ENCODE results near the gene COL9A2.
"Not testable (repeated sequence)": the region's sequence is repeated elsewhere in the genome, so short reads cannot be mapped to it uniquely, and the experiment has no call there.

COL9A2 gene

DNA sequence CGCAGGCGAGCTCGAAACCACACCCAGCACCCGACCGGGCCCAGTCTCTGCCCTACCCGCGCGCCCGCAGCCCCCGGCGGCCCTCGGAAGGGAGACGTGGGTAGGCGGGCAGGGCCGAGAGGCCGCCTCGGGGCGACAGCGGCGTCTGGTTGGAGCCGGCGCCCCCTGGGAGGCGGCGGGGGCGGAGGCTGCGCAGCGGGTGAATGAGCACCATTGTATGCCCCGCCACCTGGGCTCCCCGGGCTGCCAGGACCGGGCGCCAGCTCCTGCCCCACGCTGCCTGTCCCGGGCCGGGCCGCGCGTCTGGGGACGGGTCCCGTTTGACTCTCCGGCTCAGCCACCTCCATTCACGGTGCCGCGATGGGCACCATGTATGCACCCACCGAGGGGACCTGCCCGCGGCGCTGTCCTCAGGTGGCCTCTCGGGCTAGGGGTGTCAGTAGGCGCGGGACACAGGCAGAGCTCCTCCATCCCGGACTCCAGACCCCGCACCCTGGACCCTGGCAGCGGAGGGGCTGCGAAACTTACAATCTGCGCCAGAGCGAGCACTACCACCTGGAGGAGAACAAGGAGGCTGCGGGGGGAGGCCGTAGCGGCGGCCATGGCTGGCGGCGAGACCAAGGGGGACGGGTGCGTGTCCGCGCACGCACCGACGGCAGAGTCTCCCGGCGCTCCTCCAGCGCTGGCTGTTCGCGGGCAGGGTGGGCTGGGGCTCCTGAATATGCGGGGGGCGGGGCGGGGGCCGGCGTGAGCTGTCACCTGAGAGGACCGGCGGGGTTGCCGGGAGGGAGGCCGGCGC is at the start of gene COL9A2:
TSS of gene COL9A2 (minus strand) at position 692 of the 799 bp plus-strand sequence. CDS start at position 603, 89 bp downstream.
- peak within 1 kb of the TSS; percentile 43 for H3K4me3 ChIP-seq (ENCODE audit: low read depth, low read length)

DNA sequence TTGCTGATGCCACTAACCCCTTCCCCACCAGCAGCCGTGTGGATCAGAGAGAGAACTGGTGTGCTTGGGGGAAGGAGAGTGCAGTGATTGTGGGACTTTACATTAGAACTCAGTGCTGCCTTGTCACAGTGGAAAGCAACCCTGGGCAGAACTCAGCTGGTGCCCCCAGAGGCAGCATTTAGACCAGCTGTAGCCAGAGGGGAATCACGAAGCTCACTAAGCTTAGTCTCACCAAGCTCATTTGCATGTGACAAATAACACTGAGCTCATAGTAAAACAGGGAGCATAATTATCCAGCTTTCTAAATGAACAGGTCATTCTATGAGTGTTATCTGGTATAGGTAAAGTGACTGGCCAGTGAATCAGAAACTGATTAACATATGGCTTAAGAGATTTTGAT is 46.6 kb upstream of the COL9A2 start:
- no peak overlapping the region for H3K4me3 ChIP-seq (ENCODE audit: low read depth, low read length)

- no peak overlapping the region for H3K4me3 ChIP-seq (ENCODE audit: low read depth, low read length)
Measured at GRCh38 chr1:40362699-40363098, 45.6 kb upstream of the COL9A2 start.

- no peak overlapping the region for H3K4me3 ChIP-seq (ENCODE audit: low read depth, low read length)
Measured at GRCh38 chr1:40362199-40362598, 45.1 kb upstream of the COL9A2 start.

GRCh38 chr1:40361637-40362036 is 44.6 kb upstream of the COL9A2 start:
- H3K4me3 ChIP-seq (ENCODE audit: low read depth, low read length): no peak overlapping the region

- no peak overlapping the region for H3K4me3 ChIP-seq (ENCODE audit: low read depth, low read length)
Measured at GRCh38 chr1:40361201-40361600, 44.1 kb upstream of the COL9A2 start.

- no peak overlapping the region for H3K4me3 ChIP-seq (ENCODE audit: low read depth, low read length)
Measured at GRCh38 chr1:40360631-40361030, 43.5 kb upstream of the COL9A2 start.

DNA sequence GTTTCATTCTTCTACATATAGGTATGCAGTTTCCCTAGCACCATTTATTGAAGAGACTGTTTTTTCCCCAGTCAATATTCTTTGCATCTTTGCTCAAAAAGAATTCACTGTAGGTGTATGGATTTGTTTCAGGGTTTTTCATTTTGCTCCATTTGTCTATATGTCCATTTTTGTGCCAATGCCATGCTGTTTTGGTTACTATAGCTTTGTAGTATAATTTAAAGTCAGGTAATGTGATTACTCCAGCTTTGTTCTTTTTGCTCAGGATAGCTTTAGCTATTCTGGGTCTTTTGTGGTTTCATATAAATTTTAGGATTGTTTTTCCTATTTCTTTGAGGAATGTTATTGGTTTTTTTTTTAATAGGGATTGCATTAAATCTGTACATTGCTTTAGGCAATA is 40.5 kb upstream of the COL9A2 start:
- no peak overlapping the region for H3K4me3 ChIP-seq (ENCODE audit: low read depth, low read length)

- H3K4me3 ChIP-seq (ENCODE audit: low read depth, low read length): no peak overlapping the region
Measured at GRCh38 chr1:40353082-40353481, 36.0 kb upstream of the COL9A2 start.

DNA sequence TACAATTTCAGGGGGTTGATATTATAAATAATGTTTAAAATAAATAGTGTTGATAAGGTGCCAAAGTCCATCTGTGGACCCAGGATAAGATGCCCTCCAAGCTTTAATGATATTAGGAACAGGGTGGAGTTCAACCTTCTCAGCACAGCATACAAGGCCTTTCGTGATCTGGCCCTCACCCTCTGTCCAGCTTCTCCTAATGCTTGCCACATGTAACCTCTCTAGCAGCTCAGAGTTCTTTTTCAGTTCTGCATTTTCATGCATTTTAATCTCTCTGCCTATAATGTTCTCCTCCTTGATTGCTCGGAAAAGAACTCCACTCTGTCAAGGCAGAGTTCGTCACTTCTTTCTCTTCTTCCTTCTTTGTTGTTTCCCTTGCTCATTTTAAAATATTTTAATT is 35.0 kb upstream of the COL9A2 start:
- no peak overlapping the region for H3K4me3 ChIP-seq (ENCODE audit: low read depth, low read length)

GRCh38 chr1:40351124-40351523 is 34.0 kb upstream of the COL9A2 start:
- no peak overlapping the region for H3K4me3 ChIP-seq (ENCODE audit: low read depth, low read length)

- no peak overlapping the region for H3K4me3 ChIP-seq (ENCODE audit: low read depth, low read length)
Measured at GRCh38 chr1:40350391-40350790, 33.3 kb upstream of the COL9A2 start.

DNA sequence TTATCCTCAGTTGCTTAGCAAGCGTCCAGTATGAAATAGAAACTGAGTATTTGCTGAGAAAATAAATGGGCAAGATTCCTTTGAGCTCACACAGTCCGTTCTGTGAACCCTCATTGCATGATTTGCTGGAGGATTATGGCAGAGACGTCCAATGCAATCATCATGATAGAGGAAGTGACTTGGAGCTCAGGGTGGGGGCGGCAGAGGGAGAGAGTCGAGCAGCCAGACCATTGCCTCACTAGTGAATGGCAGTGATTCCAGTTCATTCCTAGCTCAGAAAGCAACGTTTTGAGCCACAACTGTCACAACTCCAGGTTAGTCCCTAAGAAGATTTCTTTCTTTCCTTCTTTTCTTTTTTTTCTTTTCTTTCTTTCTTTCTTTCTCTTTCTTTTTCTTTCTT is 27.5 kb upstream of the COL9A2 start:
- H3K4me3 ChIP-seq (ENCODE audit: low read depth, low read length): no peak overlapping the region

- not testable (repeated sequence) for H3K4me3 ChIP-seq (ENCODE audit: low read depth, low read length)
Measured at GRCh38 chr1:40342381-40342717, 25.3 kb upstream of the COL9A2 start.

- H3K4me3 ChIP-seq (ENCODE audit: low read depth, low read length): no peak overlapping the region
Measured at GRCh38 chr1:40341491-40342380, 24.6 kb upstream of the COL9A2 start.

DNA sequence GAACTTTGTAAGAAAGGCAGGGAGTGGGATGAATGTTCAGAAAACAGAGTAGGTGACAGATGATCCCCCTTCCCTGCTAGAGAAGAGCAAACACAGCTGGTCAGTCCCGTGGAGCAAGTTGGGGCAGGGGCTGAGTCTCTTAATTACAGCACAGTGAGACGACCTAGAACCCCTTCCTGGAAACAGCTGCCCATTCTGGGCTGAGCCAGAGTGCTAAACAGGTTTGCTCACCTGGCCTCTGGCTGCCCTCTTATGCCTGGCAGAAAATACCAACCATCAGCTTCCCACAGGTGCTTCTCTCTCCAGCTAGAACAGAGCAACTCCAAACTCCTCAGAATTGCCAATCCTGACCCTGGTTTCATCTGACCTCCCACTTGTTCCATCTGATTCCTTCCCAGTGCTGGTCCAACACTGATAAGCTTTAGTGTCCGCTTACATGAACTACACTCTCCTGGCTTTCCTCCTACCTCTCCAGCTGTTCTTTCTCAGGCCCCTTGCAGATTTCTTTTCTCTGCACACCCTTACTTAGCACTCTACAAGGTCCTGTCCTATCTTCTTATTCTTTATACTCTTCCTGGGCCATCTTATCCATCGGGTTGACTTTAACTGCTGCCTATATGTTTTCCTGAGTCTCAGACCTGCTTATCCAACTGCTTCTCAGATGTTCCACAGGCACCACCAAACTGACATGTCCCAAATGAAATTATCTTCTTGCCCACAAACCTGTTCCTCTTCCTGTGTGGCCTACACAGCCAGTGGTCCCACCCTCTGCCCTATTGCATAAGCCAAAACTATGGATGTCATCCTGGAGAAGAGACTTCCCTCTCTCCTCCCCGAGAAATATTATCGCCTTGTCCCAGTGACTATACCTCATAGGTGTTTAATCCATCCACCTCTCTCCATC is 22.6 kb upstream of the COL9A2 start:
- no peak overlapping the region for H3K4me3 ChIP-seq (ENCODE audit: low read depth, low read length)

- no peak overlapping the region for H3K4me3 ChIP-seq (ENCODE audit: low read depth, low read length)
Measured at GRCh38 chr1:40338745-40339419, 21.8 kb upstream of the COL9A2 start.

GRCh38 chr1:40337443-40337842 is 20.4 kb upstream of the COL9A2 start:
- no peak overlapping the region for H3K4me3 ChIP-seq (ENCODE audit: low read depth, low read length)

DNA sequence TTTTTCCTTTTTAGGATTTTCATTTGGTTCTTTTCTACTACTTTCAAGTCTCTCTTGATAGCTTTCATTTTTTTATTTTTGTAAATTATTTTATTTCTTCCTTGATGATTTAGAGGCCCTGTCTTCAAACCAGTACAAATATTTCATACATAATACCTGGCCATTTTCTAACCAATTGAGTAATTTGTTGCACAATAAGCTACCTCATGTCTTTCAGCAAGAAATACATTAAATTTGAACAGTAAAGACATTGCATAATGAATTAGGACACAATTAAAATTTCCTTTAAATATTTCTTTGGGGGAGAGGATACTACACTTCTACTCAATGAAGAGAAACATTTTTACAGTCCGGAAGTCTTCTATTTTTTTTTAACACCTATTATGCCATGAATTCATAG is 15.6 kb upstream of the COL9A2 start:
- no peak overlapping the region for H3K4me3 ChIP-seq (ENCODE audit: low read depth, low read length)

- H3K4me3 ChIP-seq (ENCODE audit: low read depth, low read length): not testable (repeated sequence)
Measured at GRCh38 chr1:40331403-40331802, 14.3 kb upstream of the COL9A2 start.

All from iPS-11a (cell line).